Tibial nerve (tissue), 3 donors: ENCODE results near the gene TCFL5.

ENCODE experiments used
- POLR2A ChIP-seq, 2 donors: fragments of 450-650 bp; IDR thresholded peaks; one replicate each; pipeline ENCODE4 v1.6.1; 2017; ENCODE audit warnings: antibody characterized with exemption in 2 of 2, mild to moderate bottlenecking in 2 of 2, moderate library complexity in 2 of 2
- TF ChIP-seq, protein P1 (sequence below), 5 experiments: fragments of 200-600 bp in 3 of 5; fragments of 450-650 bp in 2 of 5; sonication (generic) in 3 of 5; IDR thresholded peaks; one replicate each; pipeline ENCODE4 v1.5.1; 2016 to 2019; ENCODE audit warnings: antibody characterized with exemption in 5 of 5, mild to moderate bottlenecking in 3 of 5, moderate library complexity in 2 of 5

DNA sequence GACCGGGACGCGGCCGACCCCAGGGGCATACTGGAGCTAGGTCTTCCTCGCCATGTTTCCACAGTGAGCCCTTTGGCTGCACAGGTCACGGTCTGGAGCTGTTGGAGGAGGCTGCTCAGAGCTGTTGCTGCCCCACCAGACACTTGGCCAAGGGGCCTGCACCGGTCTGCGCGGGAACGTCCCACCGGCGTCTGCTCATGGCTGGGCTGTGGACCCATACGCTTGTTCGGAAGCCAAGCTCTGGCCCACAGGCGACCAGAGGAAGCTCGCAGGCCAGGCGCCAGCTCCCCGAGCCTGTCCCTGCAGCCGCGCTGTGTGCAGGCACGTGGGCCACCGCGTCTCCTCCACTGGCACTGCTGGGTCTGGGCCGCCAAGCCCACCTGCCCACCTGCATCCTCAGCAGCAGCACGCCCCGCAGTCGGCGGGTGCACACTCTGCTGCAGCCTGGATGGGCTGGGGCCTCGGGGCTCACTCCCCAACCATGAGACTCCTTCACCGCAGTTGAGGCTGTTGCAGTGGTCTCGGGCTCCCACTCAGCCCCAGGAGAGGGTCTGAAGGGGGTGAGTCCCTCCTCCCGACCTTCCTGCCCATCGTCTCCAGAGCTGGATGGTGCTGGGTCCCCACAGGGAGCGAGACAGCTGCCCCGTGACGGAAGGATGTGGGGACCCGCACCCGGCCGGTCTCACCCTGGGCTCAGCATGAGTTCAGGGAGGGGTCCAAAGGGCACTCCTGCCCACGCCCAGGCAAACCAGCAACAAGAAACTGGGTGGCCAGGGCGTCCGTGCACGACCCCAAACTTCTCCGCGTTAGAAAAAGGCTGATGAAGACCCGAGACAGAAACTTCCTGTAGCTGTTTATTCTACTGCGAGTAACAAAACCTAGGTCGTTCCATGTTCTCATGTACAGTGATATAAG is 15.5 kb upstream of the TCFL5 start:
- TF ChIP-seq, protein P1, sequence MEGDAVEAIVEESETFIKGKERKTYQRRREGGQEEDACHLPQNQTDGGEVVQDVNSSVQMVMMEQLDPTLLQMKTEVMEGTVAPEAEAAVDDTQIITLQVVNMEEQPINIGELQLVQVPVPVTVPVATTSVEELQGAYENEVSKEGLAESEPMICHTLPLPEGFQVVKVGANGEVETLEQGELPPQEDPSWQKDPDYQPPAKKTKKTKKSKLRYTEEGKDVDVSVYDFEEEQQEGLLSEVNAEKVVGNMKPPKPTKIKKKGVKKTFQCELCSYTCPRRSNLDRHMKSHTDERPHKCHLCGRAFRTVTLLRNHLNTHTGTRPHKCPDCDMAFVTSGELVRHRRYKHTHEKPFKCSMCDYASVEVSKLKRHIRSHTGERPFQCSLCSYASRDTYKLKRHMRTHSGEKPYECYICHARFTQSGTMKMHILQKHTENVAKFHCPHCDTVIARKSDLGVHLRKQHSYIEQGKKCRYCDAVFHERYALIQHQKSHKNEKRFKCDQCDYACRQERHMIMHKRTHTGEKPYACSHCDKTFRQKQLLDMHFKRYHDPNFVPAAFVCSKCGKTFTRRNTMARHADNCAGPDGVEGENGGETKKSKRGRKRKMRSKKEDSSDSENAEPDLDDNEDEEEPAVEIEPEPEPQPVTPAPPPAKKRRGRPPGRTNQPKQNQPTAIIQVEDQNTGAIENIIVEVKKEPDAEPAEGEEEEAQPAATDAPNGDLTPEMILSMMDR (IDR thresholded peaks at IDR 0.05), result no peak
- no peak for TF ChIP-seq POLR2A (IDR thresholded peaks at IDR 0.05)
